SK-N-SH treated with all-trans-retinoic acid at 6 μM for 48 hours (cell line): ENCODE measurements around the gene NOM1.
"Not testable (repeated sequence)": the region's sequence is repeated elsewhere in the genome, so short reads cannot be mapped to it uniquely, and the experiment has no call there.

ENCODE experiments used
- ATAC-seq: fragments of 200-7000 bp; cut with Tn5 transposase; 3 replicates; pipeline ENCODE4 v1.9.1; 2020; ENCODE audit warnings: mild to moderate bottlenecking, moderate library complexity
- ARNTL ChIP-seq: fragments of 450-650 bp; formaldehyde crosslinking; IDR thresholded peaks from 2 replicates; pipeline ENCODE4 v1.5.0; 2020; ENCODE audit warnings: low read depth, mild to moderate bottlenecking, moderate library complexity, borderline replicate concordance
- BACH2 ChIP-seq: fragments of 250-450 bp; sonication (Bioruptor Pico); IDR thresholded peaks from 2 replicates; pipeline ENCODE4 v1.9.0; 2021; ENCODE audit warnings: mild to moderate bottlenecking, borderline replicate concordance
- CSDC2 ChIP-seq: fragments of 250-450 bp; sonication (Bioruptor Pico); IDR thresholded peaks from 2 replicates; pipeline ENCODE4 v1.5.0; 2020; ENCODE audit warnings: mild to moderate bottlenecking, moderate library complexity
- ESRRG ChIP-seq: fragments of 250-450 bp; sonication (Bioruptor Pico); IDR thresholded peaks from 2 replicates; pipeline ENCODE4 v1.6.1; 2021; ENCODE audit warnings: mild to moderate bottlenecking
- GLIS3 ChIP-seq: fragments of 250-450 bp; sonication (Bioruptor Pico); IDR thresholded peaks from 2 replicates; pipeline ENCODE4 v1.5.0; 2020; ENCODE audit warnings: mild to moderate bottlenecking, moderate library complexity
- ISL1 ChIP-seq: fragments of 250-450 bp; sonication (Bioruptor Pico); IDR thresholded peaks from 2 replicates; pipeline ENCODE4 v2.1.2; 2022; ENCODE audit warnings: mild to moderate bottlenecking, moderate library complexity
- OSR1 ChIP-seq: fragments of 250-450 bp; sonication (Bioruptor Pico); IDR thresholded peaks from 2 replicates; pipeline ENCODE4 v1.8.0; 2022; ENCODE audit warnings: moderate library complexity, mild to moderate bottlenecking, inconsistent platforms
- PPARA ChIP-seq: fragments of 250-450 bp; sonication (Bioruptor Pico); IDR thresholded peaks from 2 replicates; pipeline ENCODE4 v1.5.0; 2020; ENCODE audit warnings: mild to moderate bottlenecking, borderline replicate concordance
- SNAI2 ChIP-seq: fragments of 250-450 bp; sonication (Bioruptor Pico); IDR thresholded peaks from 2 replicates; pipeline ENCODE4 v1.5.0; 2020; ENCODE audit warnings: mild to moderate bottlenecking, moderate library complexity
- TCF4 ChIP-seq: fragments of 250-450 bp; sonication (Bioruptor Pico); IDR thresholded peaks from 2 replicates; pipeline ENCODE4 v1.8.0; 2021; ENCODE audit warnings: mild to moderate bottlenecking, moderate library complexity, borderline replicate concordance
- ZC3H10 ChIP-seq: fragments of 250-450 bp; sonication (Bioruptor Pico); IDR thresholded peaks from 2 replicates; pipeline ENCODE4 v1.5.1; 2021; ENCODE audit warnings: mild to moderate bottlenecking, moderate library complexity
- ZFP3 ChIP-seq: fragments of 250-450 bp; sonication (Bioruptor Pico); IDR thresholded peaks from 2 replicates; pipeline ENCODE4 v1.5.0; 2020; ENCODE audit warnings: mild to moderate bottlenecking, moderate library complexity
- ZFP30 ChIP-seq: fragments of 450-650 bp; formaldehyde crosslinking; IDR thresholded peaks from 2 replicates; pipeline ENCODE4 v1.5.0; 2022; ENCODE audit warnings: mild to moderate bottlenecking, moderate library complexity
- ZNF565 ChIP-seq: fragments of 450-650 bp; formaldehyde crosslinking; conservative IDR thresholded peaks from 2 replicates; pipeline ENCODE4 v1.5.0; 2020; ENCODE audit warnings: low read depth, mild to moderate bottlenecking, moderate library complexity
- ZNF70 ChIP-seq: fragments of 450-650 bp; formaldehyde crosslinking; IDR thresholded peaks from 2 replicates; pipeline ENCODE4 v1.5.0; 2020; ENCODE audit warnings: mild to moderate bottlenecking, moderate library complexity
- ZNF8 ChIP-seq: fragments of 450-650 bp; formaldehyde crosslinking; IDR thresholded peaks from 2 replicates; pipeline ENCODE4 v1.5.0; 2020; ENCODE audit warnings: mild to moderate bottlenecking, moderate library complexity
- TF ChIP-seq, protein P1 (sequence below): fragments of 250-450 bp; sonication (Bioruptor Pico); IDR thresholded peaks from 2 replicates; pipeline ENCODE4 v1.8.0; 2021; ENCODE audit warnings: low read depth, mild to moderate bottlenecking, moderate library complexity, borderline replicate concordance
- TF ChIP-seq, protein P2 (sequence below): fragments of 250-450 bp; sonication (Bioruptor Pico); IDR thresholded peaks from 2 replicates; pipeline ENCODE4 v1.8.0; 2020; ENCODE audit warnings: mild to moderate bottlenecking, moderate library complexity, borderline replicate concordance
- TF ChIP-seq, protein P3 (sequence below): fragments of 250-450 bp; sonication (Bioruptor Pico); IDR thresholded peaks from 2 replicates; pipeline ENCODE4 v1.5.1; 2020; ENCODE audit warnings: low read depth, mild to moderate bottlenecking, moderate library complexity

Gene NOM1

DNA sequence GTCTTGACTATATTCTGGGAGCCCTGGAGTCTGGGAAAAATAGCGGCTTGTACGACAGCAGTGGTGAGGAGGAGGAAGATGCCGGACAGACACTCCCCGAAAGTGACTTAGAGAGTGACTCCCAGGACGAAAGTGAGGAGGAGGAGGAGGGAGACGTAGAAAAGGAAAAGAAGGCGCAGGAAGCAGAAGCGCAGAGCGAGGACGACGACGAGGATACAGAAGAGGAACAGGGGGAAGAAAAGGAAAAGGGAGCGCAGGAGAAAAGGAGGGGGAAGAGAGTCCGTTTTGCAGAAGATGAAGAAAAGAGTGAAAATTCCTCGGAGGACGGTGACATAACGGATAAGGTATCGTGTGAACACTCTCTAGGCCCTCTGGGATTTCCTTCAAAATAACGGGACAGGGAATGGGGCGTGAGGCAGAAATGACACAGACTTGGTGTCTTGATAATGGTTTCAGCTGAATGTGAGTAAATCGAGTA is 908 bp downstream of the NOM1 start:
- peak; percentile 7 for ATAC-seq
- TF ChIP-seq SNAI2 (CRISPR knock-in tag) (no peak), ZFP30 (CRISPR knock-in tag) (no peak), ISL1 (CRISPR knock-in tag) (no peak), ZFP3 (no peak), ARNTL (CRISPR knock-in tag) (no peak), ZNF8 (no peak), BACH2 (no peak), PPARA (CRISPR knock-in tag) (no peak), OSR1 (CRISPR knock-in tag) (no peak), ZNF70 (CRISPR knock-in tag) (no peak)
- TF ChIP-seq, protein P1, sequence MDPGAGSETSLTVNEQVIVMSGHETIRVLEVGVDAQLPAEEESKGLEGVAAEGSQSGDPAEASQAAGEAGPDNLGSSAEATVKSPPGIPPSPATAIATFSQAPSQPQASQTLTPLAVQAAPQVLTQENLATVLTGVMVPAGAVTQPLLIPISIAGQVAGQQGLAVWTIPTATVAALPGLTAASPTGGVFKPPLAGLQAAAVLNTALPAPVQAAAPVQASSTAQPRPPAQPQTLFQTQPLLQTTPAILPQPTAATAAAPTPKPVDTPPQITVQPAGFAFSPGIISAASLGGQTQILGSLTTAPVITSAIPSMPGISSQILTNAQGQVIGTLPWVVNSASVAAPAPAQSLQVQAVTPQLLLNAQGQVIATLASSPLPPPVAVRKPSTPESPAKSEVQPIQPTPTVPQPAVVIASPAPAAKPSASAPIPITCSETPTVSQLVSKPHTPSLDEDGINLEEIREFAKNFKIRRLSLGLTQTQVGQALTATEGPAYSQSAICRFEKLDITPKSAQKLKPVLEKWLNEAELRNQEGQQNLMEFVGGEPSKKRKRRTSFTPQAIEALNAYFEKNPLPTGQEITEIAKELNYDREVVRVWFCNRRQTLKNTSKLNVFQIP (CRISPR knock-in tag), result no peak
- TF ChIP-seq, all 23 proteins: peak for 0

DNA sequence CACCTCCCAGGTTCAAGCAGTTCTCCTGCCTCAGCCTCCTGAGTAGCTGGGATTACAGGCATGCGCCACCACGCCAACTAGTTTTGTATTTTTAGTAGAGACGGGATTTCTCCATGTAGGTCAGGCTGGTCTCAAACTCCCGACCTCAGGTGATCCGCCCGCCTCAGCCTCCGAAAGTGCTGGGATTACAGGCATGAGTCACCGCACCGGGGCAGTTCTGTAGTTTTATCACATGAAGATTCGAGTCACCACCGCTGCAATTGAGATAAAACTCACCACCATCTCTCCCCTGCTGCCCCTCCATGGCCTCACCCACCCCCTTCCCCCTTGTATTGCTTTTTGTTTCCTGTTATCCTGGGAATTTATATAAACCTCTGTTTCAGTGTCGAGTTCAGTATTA is 3.7 kb downstream of the NOM1 start:
- ATAC-seq, result not testable (repeated sequence)

DNA sequence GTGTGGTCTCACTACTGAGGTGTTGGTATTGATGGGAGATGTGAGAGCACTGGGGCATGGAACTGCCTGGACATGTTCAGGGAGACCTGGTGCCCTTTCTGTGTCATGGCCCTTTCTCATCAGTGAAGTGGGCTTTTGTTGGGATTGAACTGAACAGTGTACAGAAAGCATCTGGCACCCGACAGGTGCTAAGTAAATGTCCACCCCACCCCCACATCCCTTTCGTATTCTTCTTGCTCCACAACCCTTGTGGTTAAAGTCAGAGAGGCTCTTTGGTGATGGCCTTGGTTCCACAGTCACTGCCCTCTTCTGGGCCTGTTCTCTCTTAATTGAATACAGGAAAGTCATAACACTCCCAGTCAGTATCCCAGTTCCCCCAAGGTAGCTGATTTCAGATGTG is 5.4 kb downstream of the NOM1 start:
- no peak for TF ChIP-seq ZNF565 (CRISPR knock-in tag)
- TF ChIP-seq, protein P2, sequence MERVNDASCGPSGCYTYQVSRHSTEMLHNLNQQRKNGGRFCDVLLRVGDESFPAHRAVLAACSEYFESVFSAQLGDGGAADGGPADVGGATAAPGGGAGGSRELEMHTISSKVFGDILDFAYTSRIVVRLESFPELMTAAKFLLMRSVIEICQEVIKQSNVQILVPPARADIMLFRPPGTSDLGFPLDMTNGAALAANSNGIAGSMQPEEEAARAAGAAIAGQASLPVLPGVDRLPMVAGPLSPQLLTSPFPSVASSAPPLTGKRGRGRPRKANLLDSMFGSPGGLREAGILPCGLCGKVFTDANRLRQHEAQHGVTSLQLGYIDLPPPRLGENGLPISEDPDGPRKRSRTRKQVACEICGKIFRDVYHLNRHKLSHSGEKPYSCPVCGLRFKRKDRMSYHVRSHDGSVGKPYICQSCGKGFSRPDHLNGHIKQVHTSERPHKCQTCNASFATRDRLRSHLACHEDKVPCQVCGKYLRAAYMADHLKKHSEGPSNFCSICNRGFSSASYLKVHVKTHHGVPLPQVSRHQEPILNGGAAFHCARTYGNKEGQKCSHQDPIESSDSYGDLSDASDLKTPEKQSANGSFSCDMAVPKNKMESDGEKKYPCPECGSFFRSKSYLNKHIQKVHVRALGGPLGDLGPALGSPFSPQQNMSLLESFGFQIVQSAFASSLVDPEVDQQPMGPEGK (CRISPR knock-in tag), result no peak
- TF ChIP-seq BACH2, result no peak
- TF ChIP-seq OSR1 (CRISPR knock-in tag), result no peak
- TF ChIP-seq CSDC2 (CRISPR knock-in tag), result no peak
- TF ChIP-seq SNAI2 (CRISPR knock-in tag), result no peak
- TF ChIP-seq, protein P3, sequence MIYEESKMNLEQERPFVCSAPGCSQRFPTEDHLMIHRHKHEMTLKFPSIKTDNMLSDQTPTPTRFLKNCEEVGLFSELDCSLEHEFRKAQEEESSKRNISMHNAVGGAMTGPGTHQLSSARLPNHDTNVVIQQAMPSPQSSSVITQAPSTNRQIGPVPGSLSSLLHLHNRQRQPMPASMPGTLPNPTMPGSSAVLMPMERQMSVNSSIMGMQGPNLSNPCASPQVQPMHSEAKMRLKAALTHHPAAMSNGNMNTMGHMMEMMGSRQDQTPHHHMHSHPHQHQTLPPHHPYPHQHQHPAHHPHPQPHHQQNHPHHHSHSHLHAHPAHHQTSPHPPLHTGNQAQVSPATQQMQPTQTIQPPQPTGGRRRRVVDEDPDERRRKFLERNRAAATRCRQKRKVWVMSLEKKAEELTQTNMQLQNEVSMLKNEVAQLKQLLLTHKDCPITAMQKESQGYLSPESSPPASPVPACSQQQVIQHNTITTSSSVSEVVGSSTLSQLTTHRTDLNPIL (CRISPR knock-in tag), result no peak
- no peak for TF ChIP-seq ZFP3
- TF ChIP-seq ISL1 (CRISPR knock-in tag), result no peak
- ATAC-seq, result no peak

DNA sequence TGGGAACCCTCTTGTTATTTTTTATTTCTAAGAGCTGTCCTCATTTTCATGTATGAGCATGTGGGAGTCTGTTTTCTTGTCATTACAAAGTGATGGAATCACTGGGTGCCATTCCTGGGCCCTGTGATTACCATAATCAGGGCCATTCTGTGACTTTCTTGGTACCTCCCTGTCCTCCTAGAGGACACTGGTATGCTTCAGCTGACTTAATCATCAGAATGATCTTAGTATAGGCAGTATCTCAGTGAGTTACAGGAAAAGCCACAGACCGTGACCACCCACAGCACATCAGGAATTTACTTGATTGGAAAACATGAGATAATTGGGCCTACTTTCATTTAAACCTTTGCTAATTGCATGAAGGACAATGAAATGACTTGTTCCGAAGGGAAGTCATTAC is 7.2 kb downstream of the NOM1 start:
- no peak for TF ChIP-seq ZNF8
- no peak for TF ChIP-seq SNAI2 (CRISPR knock-in tag)
- TF ChIP-seq, all 23 proteins: peak for 0
- no peak for ATAC-seq

DNA sequence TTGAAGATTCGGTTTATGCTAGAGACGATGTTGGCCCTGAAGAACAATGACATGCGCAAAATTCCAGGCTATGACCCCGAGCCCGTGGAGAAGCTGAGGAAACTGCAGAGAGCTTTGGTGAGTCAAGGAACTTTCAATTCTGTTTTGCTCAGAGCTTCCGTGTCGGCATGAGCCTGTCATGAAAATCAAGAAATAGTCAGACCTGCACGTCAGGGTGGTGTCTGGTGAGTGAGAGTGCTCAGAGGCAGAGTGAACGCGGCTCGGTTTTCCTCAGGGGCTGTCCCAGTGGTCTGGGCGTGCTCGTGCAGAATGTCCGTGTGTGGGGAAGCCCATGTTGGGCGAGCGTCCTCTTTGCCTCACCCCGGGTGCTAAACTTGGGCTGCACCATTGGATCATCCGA is 12.6 kb downstream of the NOM1 start:
- TF ChIP-seq, protein P3 (CRISPR knock-in tag), result no peak
- no peak for TF ChIP-seq ZFP30 (CRISPR knock-in tag)
- no peak for TF ChIP-seq ESRRG (CRISPR knock-in tag)
- no peak for ATAC-seq

DNA sequence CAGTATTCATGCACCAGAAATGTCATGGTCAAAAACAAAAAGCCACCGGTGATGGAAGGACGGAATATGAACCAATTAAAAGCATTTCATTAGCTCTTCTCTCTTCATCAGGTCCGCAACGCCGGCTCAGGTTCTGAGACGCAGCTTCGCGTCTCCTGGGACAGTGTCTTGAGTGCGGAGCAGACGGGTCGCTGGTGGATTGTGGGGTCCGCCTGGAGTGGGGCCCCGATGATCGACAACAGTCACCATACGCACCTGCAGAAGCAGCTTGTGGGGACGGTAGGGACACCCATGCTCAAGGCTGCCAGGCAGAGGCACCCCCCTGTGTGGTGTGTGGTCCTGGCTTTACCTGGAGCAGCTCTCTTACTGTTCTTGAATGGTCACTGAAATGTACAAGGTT is 13.4 kb downstream of the NOM1 start:
- ATAC-seq, result no peak
- TF ChIP-seq ZC3H10 (CRISPR knock-in tag), result no peak
- TF ChIP-seq ZFP3, result no peak
- no peak for TF ChIP-seq BACH2
- no peak for TF ChIP-seq ZNF8
- no peak for TF ChIP-seq TCF4 (CRISPR knock-in tag)
- TF ChIP-seq PPARA (CRISPR knock-in tag), result no peak

DNA sequence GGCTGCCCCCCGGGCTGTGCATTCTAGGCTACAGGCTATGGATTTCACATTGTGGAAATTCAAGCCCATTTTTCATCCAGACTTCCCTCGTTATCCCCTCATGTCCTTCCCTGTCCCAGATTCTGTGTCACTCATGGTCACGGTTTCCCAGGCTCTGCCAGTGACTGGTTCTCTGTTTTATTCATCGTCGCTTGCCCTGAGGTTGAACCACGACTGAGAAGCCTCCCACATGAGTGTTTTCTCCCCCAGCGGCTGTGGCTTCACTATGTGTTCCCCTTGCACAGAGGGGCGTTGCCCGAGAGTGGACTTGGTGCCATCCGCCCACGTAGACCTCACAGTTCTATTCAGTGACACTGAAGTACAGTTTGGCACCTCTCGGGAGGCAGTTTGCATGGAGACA is 14.0 kb downstream of the NOM1 start:
- ATAC-seq, result no peak
- no peak for TF ChIP-seq TCF4 (CRISPR knock-in tag)
- no peak for TF ChIP-seq ZNF565 (CRISPR knock-in tag)
- no peak for TF ChIP-seq BACH2
- no peak for TF ChIP-seq GLIS3
- TF ChIP-seq, protein P3 (CRISPR knock-in tag), result no peak
- TF ChIP-seq, protein P1 (CRISPR knock-in tag), result no peak
- TF ChIP-seq ZNF8, result no peak
- no peak for TF ChIP-seq SNAI2 (CRISPR knock-in tag)
- TF ChIP-seq, protein P2 (CRISPR knock-in tag), result no peak
